IMR-90 (cell line): Measurements from ENCODE around the gene MICAL2.

Source experiments
- CTCF ChIP-seq: conservative IDR thresholded peaks from 2 replicates; pipeline ENCODE4 v1.5.1; 2012; ENCODE audit warnings: mild to moderate bottlenecking, low read depth, low read length, improper control_type of control experiment
- ELK1 ChIP-seq: fragments of 150-350 bp; IDR thresholded peaks from 2 replicates; pipeline ENCODE4 v1.6.1; 2016; ENCODE audit warnings: low read depth, mild to moderate bottlenecking, low read length, moderate library complexity, borderline replicate concordance
- POLR2A ChIP-seq: IDR thresholded peaks from 2 replicates; pipeline ENCODE4 v1.6.1; 2012; ENCODE audit warnings: mild to moderate bottlenecking, low read depth, low read length
- RAD21 ChIP-seq: IDR thresholded peaks from 2 replicates; pipeline ENCODE4 v1.6.1; 2012; ENCODE audit warnings: low read length, improper control_type of control experiment

- no peak for TF ChIP-seq CTCF
- peak; percentile 75; the same call in 1 of the 2 replicates for TF ChIP-seq POLR2A
- TF ChIP-seq ELK1, result no peak
- no peak; the same call in 1 of the 2 replicates for TF ChIP-seq RAD21
Observed at GRCh38 chr11:12175694-12176241, 65.4 kb downstream of the MICAL2 start.
